ENCODE results near the gene PLCB1. TPM values are rescaled to one million over a fixed set of nuclear protein-coding genes. Genes with fewer than 3 reads are reported as not detected.

PLCB1 gene
- total RNA-seq, 4 donors from 2014 or later = 7.2 to 28.1 (median 9.6) TPM

DNA sequence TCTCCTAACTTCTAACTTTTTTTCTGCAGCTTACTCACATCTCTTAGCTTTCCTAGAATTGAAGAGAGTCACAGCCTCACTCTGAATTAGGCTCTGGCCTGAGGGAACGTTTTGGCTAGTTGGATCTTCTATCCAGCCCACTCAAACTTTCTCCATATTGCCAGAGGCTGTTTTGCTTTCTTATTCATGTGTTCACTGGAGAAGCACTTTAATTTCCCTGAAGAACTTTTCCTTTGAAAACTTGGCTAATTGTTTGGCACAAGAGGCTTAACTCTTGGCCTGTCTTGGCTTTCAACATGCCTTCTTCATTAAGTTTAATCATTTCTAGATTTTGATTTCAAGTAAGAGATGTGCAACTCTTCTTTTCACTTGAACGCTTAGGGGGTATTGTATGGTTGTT lies 798.7 kb downstream of the PLCB1 start:
- no peak for TF ChIP-seq POLR2A (IDR thresholded peaks at IDR 0.05)
- TF ChIP-seq, protein P1, sequence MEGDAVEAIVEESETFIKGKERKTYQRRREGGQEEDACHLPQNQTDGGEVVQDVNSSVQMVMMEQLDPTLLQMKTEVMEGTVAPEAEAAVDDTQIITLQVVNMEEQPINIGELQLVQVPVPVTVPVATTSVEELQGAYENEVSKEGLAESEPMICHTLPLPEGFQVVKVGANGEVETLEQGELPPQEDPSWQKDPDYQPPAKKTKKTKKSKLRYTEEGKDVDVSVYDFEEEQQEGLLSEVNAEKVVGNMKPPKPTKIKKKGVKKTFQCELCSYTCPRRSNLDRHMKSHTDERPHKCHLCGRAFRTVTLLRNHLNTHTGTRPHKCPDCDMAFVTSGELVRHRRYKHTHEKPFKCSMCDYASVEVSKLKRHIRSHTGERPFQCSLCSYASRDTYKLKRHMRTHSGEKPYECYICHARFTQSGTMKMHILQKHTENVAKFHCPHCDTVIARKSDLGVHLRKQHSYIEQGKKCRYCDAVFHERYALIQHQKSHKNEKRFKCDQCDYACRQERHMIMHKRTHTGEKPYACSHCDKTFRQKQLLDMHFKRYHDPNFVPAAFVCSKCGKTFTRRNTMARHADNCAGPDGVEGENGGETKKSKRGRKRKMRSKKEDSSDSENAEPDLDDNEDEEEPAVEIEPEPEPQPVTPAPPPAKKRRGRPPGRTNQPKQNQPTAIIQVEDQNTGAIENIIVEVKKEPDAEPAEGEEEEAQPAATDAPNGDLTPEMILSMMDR (IDR thresholded peaks at IDR 0.05) = no peak
- no peak overlapping the region for H3K4me3 ChIP-seq

GRCh38 chr20:8932192-8933165 lies 800.4 kb downstream of the PLCB1 start:
- no peak for DNase-seq
- TF ChIP-seq, protein P1 (IDR thresholded peaks at IDR 0.05) = no peak
- TF ChIP-seq POLR2A (IDR thresholded peaks at IDR 0.05) = no peak

More for the DNA sequence above, 798.7 kb downstream of the PLCB1 start:
- H3K27ac ChIP-seq = no peak overlapping the region
- no peak for DNase-seq
- no peaks in the 10 kb centered on the region for H3K27me3 ChIP-seq
- H3K9me3 ChIP-seq = no peaks in the 10 kb centered on the region
- no peaks in the 10 kb centered on the region for H3K4me1 ChIP-seq
- H3K36me3 ChIP-seq = no peaks in the 10 kb centered on the region

DNA sequence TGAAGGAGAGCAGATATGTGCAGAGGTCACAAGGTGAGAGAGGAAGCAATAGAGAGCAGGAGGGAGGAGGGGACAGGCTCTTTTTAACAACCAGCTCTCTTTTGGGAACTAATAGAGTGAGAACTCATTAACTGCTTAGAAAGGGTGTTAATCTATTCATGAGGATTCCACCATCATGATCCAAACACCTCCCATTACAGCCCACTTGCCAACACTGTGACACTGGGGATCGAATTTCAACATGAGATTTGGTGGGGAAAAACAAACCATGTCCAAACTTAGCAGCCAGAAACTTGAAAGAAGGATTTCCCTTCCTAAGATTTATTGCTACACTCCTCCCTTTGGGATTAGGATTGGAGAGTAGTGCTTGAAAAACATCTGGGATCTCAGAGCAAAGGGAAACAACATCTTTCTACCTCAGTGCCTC lies 801.3 kb downstream of the PLCB1 start:
- no peaks in the 10 kb centered on the region for H3K9me3 ChIP-seq
- no peaks in the 10 kb centered on the region for H3K4me1 ChIP-seq
- no peak overlapping the region for H3K4me3 ChIP-seq
- peak overlapping the region in 1 of 4 donors; percentile 24 for H3K27ac ChIP-seq
- no peaks in the 10 kb centered on the region for H3K36me3 ChIP-seq
- no peaks in the 10 kb centered on the region for H3K27me3 ChIP-seq
- DNase-seq = no peak
- TF ChIP-seq, protein P1 (IDR thresholded peaks at IDR 0.05) = no peak
- TF ChIP-seq POLR2A (IDR thresholded peaks at IDR 0.05) = no peak

More at GRCh38 chr20:8932192-8933165, 800.4 kb downstream of the PLCB1 start:
- no peaks in the 10 kb centered on the region for H3K27me3 ChIP-seq
- H3K27ac ChIP-seq = peak overlapping the region in 1 of 4 donors; percentile 24
- no peaks in the 10 kb centered on the region for H3K9me3 ChIP-seq
- no peaks in the 10 kb centered on the region for H3K36me3 ChIP-seq
- no peaks in the 10 kb centered on the region for H3K4me1 ChIP-seq
- no peak overlapping the region for H3K4me3 ChIP-seq

DNA sequence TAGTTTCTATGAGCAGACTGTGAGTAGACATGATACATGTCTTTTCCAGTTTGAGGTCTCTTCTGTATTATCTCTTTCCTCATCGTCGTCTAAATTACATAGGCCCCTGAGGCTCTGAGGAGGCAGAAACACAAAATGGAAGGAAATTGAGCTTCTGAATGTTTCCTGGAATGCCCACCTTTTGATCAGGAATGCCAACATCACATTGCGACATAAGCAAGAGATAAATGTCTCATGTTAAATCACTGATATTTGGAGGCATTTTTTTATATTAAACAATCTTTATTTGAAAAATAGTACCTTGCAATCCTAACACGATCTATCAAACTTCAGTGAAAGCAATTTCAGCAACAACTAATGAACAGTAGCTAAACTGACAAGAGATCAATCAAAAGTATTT lies 802.3 kb downstream of the PLCB1 start:
- Histone ChIP-seq H3K36me3 (no peaks in the 10 kb centered on the region), H3K27ac (no peak overlapping the region), H3K27me3 (no peaks in the 10 kb centered on the region), H3K9me3 (no peaks in the 10 kb centered on the region), H3K4me1 (no peaks in the 10 kb centered on the region), H3K4me3 (no peak overlapping the region)
- no peak for DNase-seq
- TF ChIP-seq, protein P1 (IDR thresholded peaks at IDR 0.05) = no peak
- TF ChIP-seq POLR2A (IDR thresholded peaks at IDR 0.05) = no peak

Small RNA genes within 50 kb of the gene (small RNA-seq; reads per million reads assigned to genes)
- gene AL445567.1 (0 reads per million in 2 donors), gene RNU105B (0 reads per million in 2 donors)

Other genes starting within 250 kb of the PLCB1 start
- gene HAO1, start 191.8 kb upstream of the PLCB1 start, total RNA-seq = 1 to 10 TPM in 1 of 4 donors, under 1 TPM in 1, not detected in 2; 0.53 to 1.1 TPM
- gene TMX4, start 112.5 kb upstream of the PLCB1 start, total RNA-seq = 10 to 100 TPM; 12.9 to 26.6 (median 17.0) TPM

Measured in Peyer's patch (tissue), 4 donors.